Bronchial epithelial cell (primary cell): ENCODE measurements around the gene CACNA2D1. TPM values are rescaled to one million over a fixed set of nuclear protein-coding genes. Genes with fewer than 3 reads are reported as not detected.
A peak's percentile ranks its signal among the peaks of the same experiment; 100 is the strongest.
"Not testable (repeated sequence)": the region's sequence is repeated elsewhere in the genome, so short reads cannot be mapped to it uniquely, and the experiment has no call there.

Experiments
- DNase-seq: peaks from one replicate; pipeline ENCODE4 v3.0.0-alpha.2; 2010; ENCODE audit warnings: low read depth
- FAIRE-seq: peaks from 2 replicates; lab custom pipeline; 2011; peaks lifted over from hg19 to GRCh38; lab: Jason Lieb, UNC
- H3K27me3 ChIP-seq: 2 replicates; pipeline ENCODE4 v1.5.1; 2011; ENCODE audit warnings: low read length; ENCODE audit not compliant: control insufficient read depth, insufficient read depth
- H3K36me3 ChIP-seq: 2 replicates; pipeline ENCODE4 v1.5.1; 2011; ENCODE audit warnings: low read length; ENCODE audit not compliant: control insufficient read depth, insufficient read depth
- H3K4me3 ChIP-seq: 2 replicates; pipeline ENCODE4 v1.5.1; 2011; ENCODE audit warnings: mild to moderate bottlenecking, low read depth, low read length, control low read depth
- total RNA-seq: library from RNA; depleted of rRNA; stranded (reverse); fragments of >200 nt; gene quantifications from 2 replicates; pipeline ENCODE4 v1.2.1, GENCODE V29; 2014
- TF ChIP-seq, protein P1 (sequence below): IDR thresholded peaks from 2 replicates; pipeline ENCODE4 v1.5.1; 2011; ENCODE audit warnings: mild to moderate bottlenecking, moderate library complexity, low read length, control low read depth, inconsistent platforms; ENCODE audit not compliant: insufficient read depth, severe bottlenecking

Gene CACNA2D1
- total RNA-seq, 1 donor from 2014 or later = 1.1 TPM

GRCh38 chr7:82141427-82141826 is 302.1 kb downstream of the CACNA2D1 start:
- DNase-seq (no peak), FAIRE-seq (no peak)
- H3K36me3 ChIP-seq = no peaks in the 10 kb centered on the region
- TF ChIP-seq, protein P1, sequence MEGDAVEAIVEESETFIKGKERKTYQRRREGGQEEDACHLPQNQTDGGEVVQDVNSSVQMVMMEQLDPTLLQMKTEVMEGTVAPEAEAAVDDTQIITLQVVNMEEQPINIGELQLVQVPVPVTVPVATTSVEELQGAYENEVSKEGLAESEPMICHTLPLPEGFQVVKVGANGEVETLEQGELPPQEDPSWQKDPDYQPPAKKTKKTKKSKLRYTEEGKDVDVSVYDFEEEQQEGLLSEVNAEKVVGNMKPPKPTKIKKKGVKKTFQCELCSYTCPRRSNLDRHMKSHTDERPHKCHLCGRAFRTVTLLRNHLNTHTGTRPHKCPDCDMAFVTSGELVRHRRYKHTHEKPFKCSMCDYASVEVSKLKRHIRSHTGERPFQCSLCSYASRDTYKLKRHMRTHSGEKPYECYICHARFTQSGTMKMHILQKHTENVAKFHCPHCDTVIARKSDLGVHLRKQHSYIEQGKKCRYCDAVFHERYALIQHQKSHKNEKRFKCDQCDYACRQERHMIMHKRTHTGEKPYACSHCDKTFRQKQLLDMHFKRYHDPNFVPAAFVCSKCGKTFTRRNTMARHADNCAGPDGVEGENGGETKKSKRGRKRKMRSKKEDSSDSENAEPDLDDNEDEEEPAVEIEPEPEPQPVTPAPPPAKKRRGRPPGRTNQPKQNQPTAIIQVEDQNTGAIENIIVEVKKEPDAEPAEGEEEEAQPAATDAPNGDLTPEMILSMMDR = no peak
- no peaks in the 10 kb centered on the region for H3K27me3 ChIP-seq
- H3K4me3 ChIP-seq = no peak overlapping the region

- FAIRE-seq = not testable (repeated sequence)
Measured at GRCh38 chr7:82140608-82141007, 303.0 kb downstream of the CACNA2D1 start.

DNA sequence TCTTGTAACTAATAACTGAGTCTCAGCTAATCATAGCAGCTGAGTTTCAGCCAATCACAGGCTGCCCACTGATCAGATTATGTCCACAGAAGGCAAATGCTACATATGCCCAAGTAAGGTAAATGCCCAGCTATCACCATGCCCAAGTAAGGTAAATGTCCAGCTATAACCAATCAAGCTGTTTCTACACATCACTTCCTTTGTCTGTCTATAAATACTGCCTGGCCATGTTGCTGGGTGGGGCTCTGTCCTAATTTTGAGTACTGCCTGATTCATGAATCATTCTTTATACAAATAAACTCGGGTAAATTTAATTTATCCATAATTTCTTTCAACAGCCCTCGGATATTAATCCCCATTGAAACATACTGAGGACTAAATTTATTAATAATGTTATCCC is 312.4 kb downstream of the CACNA2D1 start:
- DNase-seq (peak; percentile 9), FAIRE-seq (no peak)
- H3K27me3 ChIP-seq = no peaks in the 10 kb centered on the region
- no peaks in the 10 kb centered on the region for H3K36me3 ChIP-seq
- no peak overlapping the region for H3K4me3 ChIP-seq
- TF ChIP-seq, protein P1 = no peak

More at GRCh38 chr7:82140608-82141007, 303.0 kb downstream of the CACNA2D1 start:
- H3K27me3 ChIP-seq, DNase-seq, H3K36me3 ChIP-seq, H3K4me3 ChIP-seq: not testable (repeated sequence)

DNA sequence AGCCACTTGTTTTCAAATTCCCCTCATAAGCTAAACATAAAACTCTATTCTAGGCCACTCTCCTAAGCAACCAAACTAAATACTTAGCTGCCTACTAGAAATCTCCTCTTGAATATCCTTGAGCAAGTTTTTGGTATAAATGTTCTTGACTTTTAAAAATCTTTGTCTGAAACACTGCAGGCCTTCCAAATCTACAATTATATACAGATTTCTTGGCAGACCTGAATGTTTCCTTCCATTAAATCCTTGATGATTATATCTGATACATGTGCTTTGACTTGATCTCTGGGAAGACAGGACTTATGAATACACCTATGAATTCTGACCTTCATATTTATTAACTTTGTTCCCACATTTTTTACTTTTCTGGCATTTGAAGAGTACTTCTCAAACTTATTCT is 314.5 kb downstream of the CACNA2D1 start:
- H3K36me3 ChIP-seq = no peaks in the 10 kb centered on the region
- no peaks in the 10 kb centered on the region for H3K27me3 ChIP-seq
- TF ChIP-seq, protein P1 = no peak
- DNase-seq (no peak), FAIRE-seq (no peak)
- H3K4me3 ChIP-seq = no peak overlapping the region

DNA sequence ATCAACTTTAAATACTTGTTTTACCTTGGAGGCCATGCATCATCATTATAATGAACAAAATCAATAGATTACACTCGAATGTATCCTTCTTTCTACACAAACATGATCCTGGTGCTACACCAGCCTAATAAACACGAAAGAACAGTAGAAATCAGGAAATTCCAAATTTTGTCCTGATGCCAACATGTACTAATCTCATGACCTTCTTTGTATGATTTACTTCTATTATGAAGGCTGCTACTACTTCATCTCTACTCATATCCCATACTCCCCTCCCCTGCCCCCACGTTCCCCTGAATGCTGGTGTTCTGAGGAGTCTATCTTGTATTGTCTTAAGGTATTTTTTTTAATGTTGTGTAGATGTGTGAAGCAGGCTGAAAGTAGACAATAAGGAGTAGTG is 315.0 kb downstream of the CACNA2D1 start:
- DNase-seq (no peak), FAIRE-seq (no peak)
- Histone ChIP-seq H3K4me3 (no peak overlapping the region), H3K27me3 (no peaks in the 10 kb centered on the region), H3K36me3 (no peaks in the 10 kb centered on the region)
- TF ChIP-seq, protein P1 = no peak

GRCh38 chr7:82126576-82126975 is 317.0 kb downstream of the CACNA2D1 start:
- H3K27me3 ChIP-seq = no peaks in the 10 kb centered on the region
- H3K36me3 ChIP-seq = no peaks in the 10 kb centered on the region
- DNase-seq = no peak
- H3K4me3 ChIP-seq = no peak overlapping the region
- no peak for FAIRE-seq
- TF ChIP-seq, protein P1 = no peak
